HEK293 (cell line): ENCODE measurements around the gene SPACA9.

Source experiments
- CTCF ChIA-PET: fragments of 350-600 bp; formaldehyde crosslinking; extraction: SDS; loops from one replicate; lab custom pipeline; 2021; ENCODE audit warnings: antibody characterized with exemption; lab: Yijun Ruan, JAX
- POLR2A ChIA-PET: fragments of 300-600 bp; formaldehyde crosslinking; extraction: SDS; loops from one replicate; lab custom pipeline; 2020; ENCODE audit warnings: antibody characterized with exemption, inconsistent platforms; lab: Yijun Ruan, JAX
- H3K27ac ChIP-seq: fragments of 200-500 bp; sonication (Bioruptor generic); 2 replicates; pipeline ENCODE4 v1.5.1; 2014; ENCODE audit warnings: low read depth, low read length, control low read depth, inconsistent platforms; ENCODE audit errors: extremely low read depth
- H3K36me3 ChIP-seq, 2 experiments: fragments of 200-500 bp in 1 of 2; sonication (Bioruptor generic) in 1 of 2; 1 replicate in 1 of 2; 2 replicates in 1 of 2; pipeline ENCODE4 v1.5.1; 2014 to 2017; ENCODE audit warnings: inconsistent platforms in 2 of 2, low read length in 2 of 2; ENCODE audit not compliant: control insufficient read depth in 2 of 2, insufficient read depth in 1 of 2
- H3K4me1 ChIP-seq: fragments of 200-500 bp; sonication (Bioruptor generic); 2 replicates; pipeline ENCODE4 v1.5.1; 2014; ENCODE audit warnings: mild to moderate bottlenecking, low read length, inconsistent platforms; ENCODE audit not compliant: control insufficient read depth, insufficient read depth
- H3K4me3 ChIP-seq: 2 replicates; pipeline ENCODE4 v1.5.1; 2011; ENCODE audit warnings: low read depth, mild to moderate bottlenecking, control low read depth, low read length, moderate library complexity
- H3K9me3 ChIP-seq: fragments of 200-500 bp; sonication (Bioruptor generic); 2 replicates; pipeline ENCODE4 v1.5.1; 2014; ENCODE audit warnings: low read depth, low read length, inconsistent platforms; ENCODE audit not compliant: control insufficient read depth, insufficient read depth
- BCL6B ChIP-seq: fragments of 450-650 bp; formaldehyde crosslinking; IDR thresholded peaks from 2 replicates; pipeline ENCODE4 v1.5.1; 2017; ENCODE audit warnings: missing biosample characterization, missing genetic modification characterization
- HOXD13 ChIP-seq: sonication (generic); formaldehyde crosslinking; IDR thresholded peaks from 2 replicates; pipeline ENCODE4 v1.8.0; 2022; ENCODE audit warnings: missing genetic modification reagents, borderline replicate concordance
- SP3 ChIP-seq: fragments of 450-650 bp; formaldehyde crosslinking; IDR thresholded peaks from 2 replicates; pipeline ENCODE4 v1.5.1; 2016; ENCODE audit warnings: missing biosample characterization, missing genetic modification characterization
- ZBTB7A ChIP-seq: fragments of 450-650 bp; formaldehyde crosslinking; IDR thresholded peaks from 2 replicates; pipeline ENCODE4 v1.5.1; 2016; ENCODE audit warnings: low read depth, missing biosample characterization, missing genetic modification characterization
- ZNF133 ChIP-seq: fragments of 450-650 bp; formaldehyde crosslinking; IDR thresholded peaks from 2 replicates; pipeline ENCODE4 v1.5.1; 2016; ENCODE audit warnings: missing biosample characterization, missing genetic modification characterization
- ZNF169 ChIP-seq: fragments of 450-650 bp; formaldehyde crosslinking; IDR thresholded peaks from 2 replicates; pipeline ENCODE4 v1.5.1; 2016; ENCODE audit warnings: missing biosample characterization, missing genetic modification characterization
- ZNF174 ChIP-seq: fragments of 450-650 bp; formaldehyde crosslinking; IDR thresholded peaks from 2 replicates; pipeline ENCODE4 v1.5.0; 2017; ENCODE audit warnings: missing biosample characterization, mild to moderate bottlenecking, missing genetic modification characterization
- ZNF311 ChIP-seq: fragments of 450-650 bp; formaldehyde crosslinking; IDR thresholded peaks from 2 replicates; pipeline ENCODE4 v1.5.1; 2017; ENCODE audit warnings: missing biosample characterization, missing genetic modification characterization, borderline replicate concordance
- ZNF362 ChIP-seq: fragments of 450-650 bp; formaldehyde crosslinking; IDR thresholded peaks from 2 replicates; pipeline ENCODE4 v1.5.1; 2016; ENCODE audit warnings: missing biosample characterization, missing genetic modification characterization
- ZNF404 ChIP-seq: fragments of 450-650 bp; formaldehyde crosslinking; IDR thresholded peaks from 2 replicates; pipeline ENCODE4 v1.5.1; 2017; ENCODE audit warnings: missing biosample characterization, missing genetic modification characterization
- ZNF48 ChIP-seq: fragments of 450-650 bp; formaldehyde crosslinking; IDR thresholded peaks from 2 replicates; pipeline ENCODE4 v1.5.1; 2016; ENCODE audit warnings: missing biosample characterization, missing genetic modification characterization
- ZNF518A ChIP-seq: fragments of 450-650 bp; formaldehyde crosslinking; conservative IDR thresholded peaks from 2 replicates; pipeline ENCODE4 v1.5.1; 2016; ENCODE audit warnings: low read depth, missing biosample characterization, missing genetic modification characterization
- ZNF544 ChIP-seq: fragments of 450-650 bp; formaldehyde crosslinking; IDR thresholded peaks from 2 replicates; pipeline ENCODE4 v1.5.0; 2017; ENCODE audit warnings: missing biosample characterization, missing genetic modification characterization
- ZNF626 ChIP-seq: fragments of 450-650 bp; sonication (Bioruptor Pico); formaldehyde crosslinking; IDR thresholded peaks from 2 replicates; pipeline ENCODE4 v1.5.1; 2018; ENCODE audit warnings: missing biosample characterization, missing genetic modification characterization, inconsistent platforms
- ZSCAN30 ChIP-seq: fragments of 450-650 bp; IDR thresholded peaks from 2 replicates; pipeline ENCODE4 v1.5.1; 2018; ENCODE audit warnings: missing biosample characterization, mild to moderate bottlenecking, missing genetic modification characterization, moderate library complexity
- ZXDB ChIP-seq: fragments of 450-650 bp; formaldehyde crosslinking; IDR thresholded peaks from 2 replicates; pipeline ENCODE4 v1.5.1; 2016; ENCODE audit warnings: missing biosample characterization, missing genetic modification characterization
- TF ChIP-seq, protein P1 (sequence below): fragments of 450-650 bp; formaldehyde crosslinking; IDR thresholded peaks from 2 replicates; pipeline ENCODE4 v1.5.1; 2016; ENCODE audit warnings: missing biosample characterization, missing genetic modification characterization
- TF ChIP-seq, protein P2 (sequence below): fragments of 450-650 bp; formaldehyde crosslinking; IDR thresholded peaks from 2 replicates; pipeline ENCODE4 v1.5.1; 2017; ENCODE audit warnings: missing biosample characterization, mild to moderate bottlenecking, missing genetic modification characterization, moderate library complexity

The SPACA9 gene

DNA sequence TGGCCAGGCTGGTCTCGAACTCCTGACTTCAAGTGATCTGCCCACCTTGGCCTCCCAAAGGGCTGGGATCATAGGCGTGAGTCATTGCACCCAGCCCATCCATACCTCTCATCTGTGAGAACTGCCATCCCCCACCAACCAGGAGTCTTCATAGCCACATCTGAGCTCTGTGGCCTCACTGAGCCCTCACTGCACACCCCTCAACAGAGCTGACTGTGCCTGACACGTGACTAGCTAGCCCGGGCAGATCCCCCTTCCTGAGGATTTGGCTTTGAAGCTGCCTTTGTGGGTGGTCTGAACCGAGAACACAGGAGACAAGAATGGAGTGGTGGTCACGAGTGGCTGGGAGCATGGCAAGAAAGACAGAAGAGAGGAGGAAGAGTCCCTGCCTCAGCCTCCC, 16.2 kb upstream of the SPACA9 start:
- H3K4me1 ChIP-seq = no peaks in the 10 kb centered on the region
- TF ChIP-seq ZBTB7A (tag by site-specific recombination) (no peak), SP3 (tag by site-specific recombination) (no peak), ZNF48 (no peak), ZNF362 (tag by site-specific recombination) (no peak), ZNF169 (no peak), HOXD13 (no peak), ZNF133 (tag by site-specific recombination) (no peak), ZNF544 (tag by site-specific recombination) (no peak), ZNF174 (no peak)
- TF ChIP-seq, all 188 proteins: peak for 0
- POLR2A ChIA-PET = interaction anchor here (0.7 kb wide), 1 partner anchor 47 kb away, joined by 3 read pairs; no protein-coding TSS in a partner anchor
- H3K4me3 ChIP-seq = no peak overlapping the region
- H3K36me3 ChIP-seq = no peaks in the 10 kb centered on the region
- CTCF ChIA-PET = interaction anchor here (1.0 to 1.1 kb wide), 2 partner anchors 39 to 111 kb away, joined by 4 to 5 read pairs; no protein-coding TSS in a partner anchor
- H3K9me3 ChIP-seq = no peaks in the 10 kb centered on the region
- no peak overlapping the region for H3K27ac ChIP-seq

DNA sequence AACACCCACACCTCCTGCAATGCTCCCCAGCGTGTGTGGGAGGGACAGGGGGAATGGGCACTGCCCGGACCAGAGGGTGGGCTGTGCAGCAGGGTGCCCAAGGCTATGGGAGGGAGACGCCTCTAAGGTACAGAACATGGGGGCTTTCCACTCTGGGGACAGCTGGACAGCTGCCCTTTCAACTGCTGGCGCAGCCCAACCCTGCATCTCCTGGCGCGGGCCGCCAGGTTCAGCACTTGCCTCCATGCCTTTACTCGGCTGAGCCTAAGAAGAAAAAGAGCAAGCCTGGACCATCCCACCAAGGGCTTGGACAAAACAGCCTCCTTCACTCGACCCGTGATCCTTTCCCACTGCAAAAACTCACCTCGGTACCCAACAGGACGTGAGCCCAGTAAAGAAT, 15.6 kb upstream of the SPACA9 start:
- H3K9me3 ChIP-seq = no peaks in the 10 kb centered on the region

DNA sequence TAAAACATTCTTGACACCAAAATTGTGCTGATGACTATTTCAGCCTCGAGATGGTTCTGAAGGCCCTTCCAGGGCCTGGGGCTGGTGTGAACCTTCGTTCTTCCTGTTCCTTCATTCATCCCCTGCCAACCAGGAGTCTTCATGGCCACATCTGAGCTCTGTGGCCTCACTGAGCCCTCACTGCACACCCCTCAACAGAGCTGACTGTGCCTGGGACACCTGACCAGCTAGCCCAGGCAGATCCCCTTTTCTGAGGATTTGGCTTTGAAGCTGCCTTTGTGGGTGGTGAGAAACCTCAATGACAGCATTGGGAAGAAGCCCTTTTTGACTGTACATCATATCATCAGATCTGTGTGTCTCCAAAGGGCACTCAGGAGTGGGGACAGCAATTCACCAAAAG, 14.4 kb upstream of the SPACA9 start:
- Histone ChIP-seq H3K36me3 (no peaks in the 10 kb centered on the region), H3K4me1 (no peaks in the 10 kb centered on the region), H3K4me3 (no peak overlapping the region), H3K9me3 (no peaks in the 10 kb centered on the region), H3K27ac (no peak overlapping the region)
- ChIA-PET POLR2A (interaction anchor here (0.5 kb wide), 1 partner anchor 30 kb away, joined by 5 read pairs; no protein-coding TSS in a partner anchor), CTCF (no interaction called here)
- TF ChIP-seq ZSCAN30 = no peak
- TF ChIP-seq ZNF404 (tag by site-specific recombination) = no peak
- no peak for TF ChIP-seq ZNF311 (tag by site-specific recombination)
- no peak for TF ChIP-seq ZXDB (tag by site-specific recombination)
- TF ChIP-seq ZNF518A = no peak
- no peak for TF ChIP-seq ZNF626
- TF ChIP-seq, protein P1, sequence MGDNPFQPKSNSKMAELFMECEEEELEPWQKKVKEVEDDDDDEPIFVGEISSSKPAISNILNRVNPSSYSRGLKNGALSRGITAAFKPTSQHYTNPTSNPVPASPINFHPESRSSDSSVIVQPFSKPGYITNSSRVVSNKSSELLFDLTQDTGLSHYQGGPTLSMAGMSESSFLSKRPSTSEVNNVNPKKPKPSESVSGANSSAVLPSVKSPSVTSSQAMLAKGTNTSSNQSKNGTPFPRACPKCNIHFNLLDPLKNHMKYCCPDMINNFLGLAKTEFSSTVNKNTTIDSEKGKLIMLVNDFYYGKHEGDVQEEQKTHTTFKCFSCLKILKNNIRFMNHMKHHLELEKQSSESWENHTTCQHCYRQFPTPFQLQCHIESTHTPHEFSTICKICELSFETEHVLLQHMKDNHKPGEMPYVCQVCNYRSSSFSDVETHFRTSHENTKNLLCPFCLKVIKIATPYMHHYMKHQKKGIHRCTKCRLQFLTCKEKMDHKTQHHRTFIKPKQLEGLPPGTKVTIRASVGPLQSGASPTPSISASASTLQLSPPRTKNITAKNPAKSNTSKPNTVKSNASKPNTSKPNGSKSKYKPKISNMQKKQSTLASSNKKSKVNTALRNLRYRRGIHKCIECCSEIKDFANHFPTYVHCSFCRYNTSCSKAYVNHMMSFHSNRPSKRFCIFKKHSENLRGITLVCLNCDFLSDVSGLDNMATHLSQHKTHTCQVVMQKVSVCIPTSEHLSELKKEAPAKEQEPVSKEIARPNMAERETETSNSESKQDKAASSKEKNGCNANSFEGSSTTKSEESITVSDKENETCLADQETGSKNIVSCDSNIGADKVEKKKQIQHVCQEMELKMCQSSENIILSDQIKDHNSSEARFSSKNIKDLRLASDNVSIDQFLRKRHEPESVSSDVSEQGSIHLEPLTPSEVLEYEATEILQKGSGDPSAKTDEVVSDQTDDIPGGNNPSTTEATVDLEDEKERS = no peak

More for the DNA sequence above, 15.6 kb upstream of the SPACA9 start:
- no peaks in the 10 kb centered on the region for H3K36me3 ChIP-seq
- H3K27ac ChIP-seq = no peak overlapping the region
- POLR2A ChIA-PET = no interaction called here
- CTCF ChIA-PET = interaction anchor here (1.1 kb wide), 1 partner anchor 110 kb away, joined by 5 read pairs; no protein-coding TSS in a partner anchor
- TF ChIP-seq BCL6B (tag by site-specific recombination) = no peak
- TF ChIP-seq, protein P2, sequence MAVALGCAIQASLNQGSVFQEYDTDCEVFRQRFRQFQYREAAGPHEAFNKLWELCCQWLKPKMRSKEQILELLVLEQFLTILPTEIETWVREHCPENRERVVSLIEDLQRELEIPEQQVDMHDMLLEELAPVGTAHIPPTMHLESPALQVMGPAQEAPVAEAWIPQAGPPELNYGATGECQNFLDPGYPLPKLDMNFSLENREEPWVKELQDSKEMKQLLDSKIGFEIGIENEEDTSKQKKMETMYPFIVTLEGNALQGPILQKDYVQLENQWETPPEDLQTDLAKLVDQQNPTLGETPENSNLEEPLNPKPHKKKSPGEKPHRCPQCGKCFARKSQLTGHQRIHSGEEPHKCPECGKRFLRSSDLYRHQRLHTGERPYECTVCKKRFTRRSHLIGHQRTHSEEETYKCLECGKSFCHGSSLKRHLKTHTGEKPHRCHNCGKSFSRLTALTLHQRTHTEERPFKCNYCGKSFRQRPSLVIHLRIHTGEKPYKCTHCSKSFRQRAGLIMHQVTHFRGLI (tag by site-specific recombination) = peak; percentile 41; the same call in 1 of the 2 replicates
- TF ChIP-seq, all 188 proteins: peak for 1
- no peaks in the 10 kb centered on the region for H3K4me1 ChIP-seq
- no peak overlapping the region for H3K4me3 ChIP-seq
